ENCODE data around the gene AFF3. TPM values are rescaled to one million over a fixed set of nuclear protein-coding genes. Genes with fewer than 3 reads are reported as not detected.

AFF3 gene
- polyA plus RNA-seq, 3 donors, result 13.5 to 25.5 (median 18.3) TPM

DNA sequence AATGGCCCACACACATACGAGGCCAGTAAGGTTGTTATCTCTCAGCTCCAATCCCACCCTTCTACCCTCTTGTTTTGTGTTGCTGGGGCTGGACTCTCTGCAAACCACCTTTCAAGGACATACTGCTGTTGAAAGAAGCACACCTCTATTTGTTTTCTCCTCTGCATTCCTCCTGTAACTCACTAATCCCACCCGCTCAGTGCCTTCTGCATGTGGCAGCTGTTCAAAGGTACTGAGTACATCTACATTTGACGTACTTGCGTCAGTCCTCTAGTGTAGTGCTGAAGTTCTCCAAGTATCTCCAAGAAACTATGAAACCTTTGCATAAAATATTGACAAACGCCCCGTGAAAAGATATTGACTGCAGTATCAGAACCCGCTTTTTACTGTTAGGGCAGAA is 310.6 kb downstream of the AFF3 start:
- DNase-seq, result no peak

GRCh38 chr2:99827296-99827999 is 314.9 kb downstream of the AFF3 start:
- no peak for DNase-seq

GRCh38 chr2:99825630-99826029 is 316.8 kb downstream of the AFF3 start:
- no peak for DNase-seq

GRCh38 chr2:99824758-99825157 is 317.6 kb downstream of the AFF3 start:
- no peak for DNase-seq

- no peak for DNase-seq
These were observed 319.7 kb downstream of the AFF3 start for GRCh38 chr2:99822474-99823207.

DNA sequence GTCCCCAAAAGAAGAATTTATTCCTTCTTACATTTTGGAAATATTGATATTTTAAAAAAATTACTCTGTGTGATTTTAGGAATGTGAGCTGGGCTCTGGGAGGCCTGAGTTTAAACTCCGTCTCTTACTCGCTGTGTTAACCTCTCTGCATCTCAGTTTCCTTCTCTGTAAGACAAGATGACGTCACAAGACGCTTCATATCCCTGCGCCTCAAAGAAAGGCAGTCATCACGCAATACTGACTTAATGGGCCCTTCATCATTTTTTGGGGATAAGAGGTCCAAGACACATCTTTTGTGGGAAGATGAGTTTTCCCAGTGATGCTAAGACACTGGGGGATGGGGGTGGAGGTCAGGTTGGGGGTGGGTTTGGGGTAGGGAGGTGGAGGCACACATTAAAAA is 320.4 kb downstream of the AFF3 start:
- no peak for DNase-seq

- no peak for DNase-seq
These were observed 320.8 kb downstream of the AFF3 start for GRCh38 chr2:99821572-99821971.

GRCh38 chr2:99821039-99821438 is 321.4 kb downstream of the AFF3 start:
- no peak for DNase-seq

DNA sequence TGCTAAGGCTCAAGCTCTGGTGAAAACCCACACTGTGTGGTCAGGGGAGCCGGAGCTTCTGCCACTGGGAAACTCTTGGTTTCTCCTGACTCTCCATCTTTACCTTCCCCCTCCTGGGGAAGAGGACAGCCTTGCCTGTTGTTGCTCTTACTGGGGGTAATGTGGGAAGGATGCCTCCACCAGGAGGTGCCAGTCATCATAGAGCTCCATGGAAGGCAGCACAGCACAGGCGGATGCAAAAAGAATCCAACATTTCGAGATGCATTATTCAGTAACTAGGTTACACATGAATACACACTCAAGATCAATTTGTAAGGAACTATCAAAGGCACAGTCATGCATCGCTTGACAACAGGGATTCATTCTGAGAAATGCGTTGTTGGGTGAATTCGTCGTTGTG is 322.6 kb downstream of the AFF3 start:
- DNase-seq, result no peak

DNA sequence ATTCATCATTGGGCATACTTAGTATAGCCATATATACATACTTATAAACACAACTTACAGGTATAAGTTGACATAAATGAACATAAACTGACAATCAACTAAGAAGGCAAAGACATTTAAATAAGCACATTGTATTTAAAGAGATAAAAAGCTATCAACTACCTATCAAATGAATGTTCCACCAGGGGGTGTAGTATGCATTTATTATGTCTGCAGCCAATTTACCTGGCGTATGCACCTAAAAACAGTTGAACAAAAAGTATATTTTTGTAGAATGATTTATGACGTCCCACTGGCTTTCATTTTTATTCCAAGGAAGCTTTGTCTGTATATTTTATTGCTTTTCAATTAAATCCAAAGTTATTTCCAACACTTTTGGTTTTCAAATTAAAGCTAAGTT is 323.5 kb downstream of the AFF3 start:
- no peak for DNase-seq

DNA sequence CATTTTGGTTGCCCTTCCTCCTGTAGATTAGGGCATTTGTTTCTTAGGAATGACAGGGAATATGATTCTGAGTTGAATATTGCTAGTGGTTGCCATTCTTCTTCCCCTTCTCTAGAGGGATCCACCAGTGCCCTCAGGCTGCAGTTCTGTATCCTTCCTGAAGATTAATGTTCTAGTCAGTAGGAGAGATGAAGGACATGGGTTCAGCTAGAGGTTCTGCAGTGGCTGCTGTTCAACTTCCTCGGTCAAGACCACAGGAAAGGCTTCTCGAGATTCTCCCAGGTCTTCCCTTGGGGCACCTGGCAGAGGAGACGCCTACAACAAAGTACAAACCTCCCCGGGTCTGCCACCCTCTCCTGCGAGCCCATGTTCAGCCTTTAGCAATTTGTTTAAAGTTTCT is 325.5 kb downstream of the AFF3 start:
- no peak for DNase-seq

DNA sequence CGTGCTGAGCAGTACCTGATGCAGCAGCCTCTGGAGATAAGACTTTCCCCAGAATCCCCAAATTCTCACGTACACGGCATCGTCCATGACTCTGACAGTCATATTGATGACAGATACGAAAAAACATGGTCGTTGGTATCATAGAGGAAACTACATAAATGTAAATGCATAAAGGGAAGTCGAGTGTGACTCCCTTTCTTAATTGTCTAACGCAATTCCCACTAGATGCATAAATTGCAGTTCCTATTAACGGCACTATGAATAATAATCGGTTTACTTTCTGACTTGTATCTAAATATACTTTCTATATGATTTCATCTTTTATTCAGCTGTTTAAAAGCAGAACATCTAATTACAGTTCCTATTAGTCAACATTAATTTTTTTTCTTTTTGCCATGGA is 330.0 kb downstream of the AFF3 start:
- DNase-seq, result no peak

- DNase-seq, result no peak
These were observed 330.8 kb downstream of the AFF3 start for GRCh38 chr2:99811544-99811943.

DNA sequence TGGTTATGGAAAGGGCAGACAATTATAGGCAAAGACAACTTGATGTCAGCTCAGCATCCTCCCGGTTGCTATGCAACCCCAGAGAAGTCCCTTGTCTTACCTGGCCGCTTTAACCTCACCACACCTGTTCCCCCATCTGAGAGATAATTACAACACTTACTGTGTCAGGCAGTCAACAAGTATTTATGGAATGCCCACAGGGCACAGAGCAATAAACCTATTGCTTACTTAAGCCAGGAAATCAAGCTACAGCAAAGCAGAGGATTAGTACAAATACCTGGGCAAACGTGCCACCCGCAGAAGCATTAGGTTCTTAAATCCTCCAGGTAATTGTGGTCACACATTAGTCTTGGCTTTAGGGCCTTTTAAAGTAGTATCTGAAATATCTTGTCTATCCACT is 332.2 kb downstream of the AFF3 start:
- no peak for DNase-seq

DNA sequence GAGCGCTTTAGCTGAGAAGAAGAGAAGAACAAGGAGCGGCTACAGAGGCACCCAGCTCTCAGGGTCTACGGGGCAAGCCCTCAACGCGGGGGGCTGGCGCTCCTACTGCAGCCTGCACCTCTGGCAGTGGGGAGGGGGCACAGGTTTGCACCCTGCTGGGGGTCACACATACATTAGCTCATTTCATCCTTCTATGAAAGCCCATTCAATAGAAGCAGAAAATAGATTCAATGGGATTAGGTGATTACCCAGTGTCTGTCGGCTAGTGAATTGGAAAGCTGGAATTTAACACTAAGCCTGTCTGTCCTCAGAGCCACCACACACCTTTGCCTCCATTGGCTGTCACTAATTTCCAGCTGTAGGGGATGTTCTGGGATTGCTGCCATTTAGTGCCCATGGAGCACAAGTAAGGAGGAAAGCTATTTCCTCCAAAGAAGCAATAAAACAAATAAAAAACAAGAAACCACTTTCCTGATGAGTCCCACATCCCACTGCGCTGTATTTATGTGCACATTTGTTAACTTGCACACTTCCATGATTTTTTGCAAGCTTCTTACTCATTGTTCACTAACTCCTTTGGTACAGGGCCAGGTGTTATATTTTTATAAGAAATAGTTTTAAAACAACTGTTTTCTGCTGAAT is 333.0 kb downstream of the AFF3 start:
- no peak for DNase-seq

DNA sequence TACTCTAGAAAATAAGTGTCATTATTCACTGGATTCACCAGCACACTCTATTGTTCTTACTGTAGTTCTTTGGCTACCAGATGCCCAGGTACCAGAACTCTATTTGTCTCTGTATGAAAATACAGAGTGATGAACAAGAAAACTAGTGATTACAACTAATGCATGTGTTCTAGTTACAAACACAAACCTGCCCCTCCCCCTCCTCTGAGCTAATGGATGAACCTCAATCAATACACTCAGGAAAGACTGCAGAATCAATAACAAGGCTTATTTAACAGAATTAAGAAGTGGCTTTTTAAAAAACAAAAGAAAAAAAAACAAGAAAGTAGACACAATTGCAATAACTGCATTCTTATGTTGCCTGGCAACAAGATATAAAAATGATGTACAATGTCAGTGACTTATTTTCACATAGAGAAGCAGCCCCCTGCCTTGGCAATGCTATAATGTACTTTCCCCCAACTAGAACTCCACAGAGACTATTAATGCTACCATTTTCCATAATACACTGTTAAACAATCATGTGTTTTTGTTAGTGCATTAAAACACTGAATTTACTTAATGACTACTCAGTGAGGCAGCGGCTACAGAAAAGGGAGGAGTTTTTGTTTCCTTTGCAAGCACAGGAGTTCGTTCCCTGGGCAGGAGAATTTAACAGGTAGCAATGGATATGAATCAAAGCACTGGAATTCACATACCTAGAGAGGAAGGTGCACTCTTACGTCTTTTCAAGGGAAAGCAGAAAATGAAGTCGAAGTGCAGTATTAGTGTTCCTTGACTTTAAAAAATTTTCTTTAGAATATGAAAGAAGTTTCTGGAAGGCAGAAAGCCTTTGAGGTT is 333.8 kb downstream of the AFF3 start:
- DNase-seq, result no peak

DNA sequence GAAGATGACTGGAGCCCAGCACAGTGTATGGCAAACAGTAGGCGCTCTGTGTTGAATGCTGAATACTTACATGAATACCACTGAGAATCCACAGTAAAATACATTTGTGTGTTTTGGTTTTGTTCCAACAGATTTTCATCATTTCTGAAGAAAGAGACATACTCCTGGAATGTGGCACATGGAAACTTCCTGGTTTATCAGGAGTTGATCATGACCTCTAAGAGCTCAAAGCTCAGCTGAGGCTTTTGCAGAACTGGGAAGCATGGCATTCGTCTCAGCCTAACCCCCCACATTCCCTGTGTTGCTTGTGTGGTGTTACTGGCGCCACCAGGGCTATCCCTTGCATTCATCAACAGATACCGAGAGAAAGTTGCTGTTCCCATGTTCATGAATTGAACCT is 335.6 kb downstream of the AFF3 start:
- DNase-seq, result no peak

DNA sequence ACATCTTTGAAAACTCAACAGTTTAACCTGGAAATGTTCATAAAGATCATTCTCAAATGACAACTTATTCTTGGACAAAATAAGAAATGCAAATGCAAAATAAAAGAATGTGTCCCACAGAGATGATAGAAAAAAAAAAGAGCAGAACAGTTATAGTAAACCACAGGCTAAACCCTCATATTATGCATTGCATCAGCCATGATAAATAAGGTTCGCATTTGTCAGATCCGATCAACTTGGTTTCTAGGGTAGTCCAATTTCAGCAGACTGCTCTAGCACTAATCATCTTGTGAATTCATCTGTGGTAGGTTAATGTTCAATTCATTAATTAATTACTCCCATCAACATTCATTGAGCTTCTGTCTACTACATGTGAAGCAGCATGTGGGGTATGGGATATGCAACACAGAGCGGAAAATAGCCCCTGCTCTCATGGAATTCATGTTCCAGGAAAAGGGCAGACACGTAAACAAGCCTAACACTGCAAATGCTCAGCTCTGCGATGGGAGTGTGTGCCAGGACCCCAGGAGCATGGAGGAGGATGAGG is 336.4 kb downstream of the AFF3 start:
- DNase-seq, result no peak

DNA sequence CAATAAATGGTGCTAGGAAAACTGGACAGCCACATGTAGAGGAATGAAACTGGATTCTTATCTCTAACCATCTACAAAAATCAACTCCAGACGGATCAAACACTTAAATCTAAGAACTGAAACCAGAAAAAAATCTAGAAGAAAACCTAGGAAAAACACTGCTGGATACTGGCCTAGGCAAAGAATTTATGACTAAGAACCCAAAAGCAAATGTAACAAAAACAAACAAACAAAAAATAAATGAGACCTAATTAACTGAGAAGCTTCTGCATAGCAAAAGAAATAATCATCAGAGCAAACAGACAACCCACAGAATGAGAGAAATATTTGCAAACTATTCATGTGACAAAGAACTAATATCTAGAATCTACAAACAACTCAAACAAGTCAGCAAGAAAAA is 338.5 kb downstream of the AFF3 start:
- no peak for DNase-seq

DNA sequence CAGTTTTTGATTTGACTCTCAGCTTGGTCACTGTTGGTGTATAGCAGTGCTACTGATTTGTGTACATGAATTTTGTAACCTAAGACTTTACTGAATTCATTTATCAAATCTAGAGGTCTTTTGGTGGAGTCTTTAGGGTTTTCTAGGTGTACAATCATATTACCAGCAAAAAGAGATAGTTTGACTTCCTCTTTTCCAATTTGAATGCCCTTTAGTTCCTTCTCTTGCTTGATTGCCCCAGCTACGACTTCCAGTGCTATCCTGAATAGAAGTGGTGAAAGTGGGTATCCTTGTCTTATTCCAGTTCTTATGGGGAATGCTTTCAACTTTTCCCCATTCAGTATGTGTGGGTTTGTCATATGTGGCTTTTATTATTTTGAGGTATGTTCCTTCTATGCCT is 339.7 kb downstream of the AFF3 start:
- DNase-seq, result no peak

- DNase-seq, result peak; percentile 50
These were observed 341.0 kb downstream of the AFF3 start for GRCh38 chr2:99801327-99801901.

DNA sequence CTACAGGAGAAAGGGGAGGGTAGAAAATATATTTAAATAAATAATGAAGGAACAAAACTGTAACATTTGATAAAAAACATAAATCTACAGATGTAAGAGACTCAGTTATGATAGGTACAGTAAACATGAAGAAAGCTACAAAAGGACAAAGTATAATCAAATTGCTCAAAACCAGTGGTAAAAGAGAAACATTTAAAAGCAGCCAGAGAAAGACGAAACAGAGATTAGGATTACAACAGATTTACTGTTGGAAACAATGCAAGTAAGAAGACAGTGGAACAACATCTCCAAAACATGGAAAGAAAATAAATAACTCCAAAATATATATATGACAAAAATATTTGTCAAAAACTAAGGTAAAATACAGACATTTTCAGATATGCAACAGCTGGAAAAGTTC is 344.9 kb downstream of the AFF3 start:
- no peak for DNase-seq
